Urinary bladder (tissue), 4 donors: ENCODE measurements around the gene ST3GAL2. TPM values are rescaled to one million over a fixed set of nuclear protein-coding genes. Genes with fewer than 3 reads are reported as not detected.

Experiments
- DNase-seq: peaks from one replicate; pipeline ENCODE4 v3.0.0-alpha.2; 2015; ENCODE audit errors: extremely low spot score
- H3K27ac ChIP-seq: one replicate; pipeline ENCODE4 v1.5.1; 2013; ENCODE audit warnings: low read depth, mild to moderate bottlenecking, moderate library complexity
- H3K36me3 ChIP-seq: one replicate; pipeline ENCODE4 v1.6.1; 2013; ENCODE audit warnings: mild to moderate bottlenecking, moderate library complexity; ENCODE audit not compliant: insufficient read depth
- H3K4me1 ChIP-seq: one replicate; pipeline ENCODE4 v1.6.1; 2013; ENCODE audit warnings: mild to moderate bottlenecking, moderate library complexity; ENCODE audit not compliant: insufficient read depth
- H3K4me3 ChIP-seq: one replicate; pipeline ENCODE4 v1.5.1; 2013; ENCODE audit warnings: low read depth, low read length
- WGBS: extraction: QIAGEN DNeasy Blood & Tissue Kit; methylation state at CpG from one replicate; pipeline ENCODE4 v1.1.7; 2013; 5-methylcytosine and 5-hydroxymethylcytosine counted together
- polyA plus RNA-seq: library from polyadenylated mRNA; stranded (reverse); fragments of 200-250 nt; gene quantifications from one replicate; pipeline ENCODE4 v1.2.3, GENCODE V29; 2013
- total RNA-seq: library from RNA; depleted of rRNA; stranded (reverse); fragments of >200 nt; gene quantifications from one replicate; pipeline ENCODE4 v1.2.3, GENCODE V29; 2014
- donor health status: healthy with polysubstance abuse.
- donor health status: healthy.

ST3GAL2 gene
- total and polyA plus RNA-seq, 2 donors, result 19.3 to 30.5 TPM

DNA sequence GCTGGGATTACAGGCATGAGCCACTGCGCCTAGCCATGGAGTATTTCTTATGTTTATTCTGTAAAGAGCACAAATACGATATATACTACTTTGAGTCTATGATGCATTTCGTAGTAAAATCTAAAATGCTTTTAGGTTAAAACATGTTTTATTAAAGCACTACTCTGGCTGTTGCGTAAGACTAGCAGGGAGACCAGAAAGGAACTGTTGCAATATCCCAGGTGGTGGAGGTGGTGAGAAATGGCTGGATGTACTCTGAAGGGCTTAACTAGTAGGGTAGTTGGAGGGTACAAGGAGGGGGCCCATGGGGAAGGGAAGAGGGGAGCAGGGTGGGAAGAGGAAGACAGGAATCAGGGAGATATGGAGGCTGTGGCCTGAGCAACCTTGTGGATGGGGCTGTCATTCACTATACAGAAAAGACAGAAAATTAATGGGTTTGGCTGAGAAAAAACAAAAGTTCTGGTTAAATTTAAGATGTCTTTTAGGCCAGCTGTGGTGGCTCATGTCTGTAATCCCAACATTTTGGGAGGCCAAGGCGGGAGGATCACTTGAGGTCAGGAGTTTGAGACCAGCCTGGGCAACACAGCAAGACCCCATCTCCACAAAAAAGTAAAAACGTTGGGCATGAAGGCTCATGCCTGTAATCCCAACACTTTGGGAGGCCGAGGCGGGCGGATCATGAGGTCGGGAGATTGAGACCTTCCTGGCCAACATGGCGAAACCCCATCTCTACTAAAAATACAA is 35.8 kb downstream of the ST3GAL2 start:
- H3K27ac ChIP-seq, result no peak overlapping the region
- WGBS, result 93% methylated on average over 11 of the region's 11 CpGs
- H3K4me1 ChIP-seq, result no peaks in the 10 kb centered on the region
- H3K4me3 ChIP-seq, result no peak overlapping the region
- DNase-seq, result no peak
- peaks cover 1% of the 10 kb centered on the region for H3K36me3 ChIP-seq

DNA sequence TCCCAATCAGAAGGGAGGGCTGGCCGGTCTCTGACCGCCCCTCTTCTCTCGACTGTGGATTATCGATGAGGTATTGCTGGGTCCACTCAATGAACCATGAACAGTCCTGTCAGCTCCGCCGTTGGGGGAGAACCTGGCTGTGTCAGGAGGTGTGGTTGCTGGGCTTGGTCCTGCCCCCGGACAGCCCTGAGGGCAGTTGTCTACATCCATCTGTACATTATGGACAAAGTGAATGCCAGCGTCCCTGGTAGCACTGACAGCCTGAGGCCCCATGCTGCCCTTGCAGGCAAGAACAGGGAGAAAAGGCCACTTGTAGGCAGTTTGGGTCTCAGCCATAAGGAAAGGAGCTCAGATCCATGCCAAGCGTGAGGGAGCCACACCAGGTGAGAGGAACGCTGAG is 38.9 kb downstream of the ST3GAL2 start:
- WGBS, result 89% methylated on average over 10 of the region's 10 CpGs
- peaks cover 1% of the 10 kb centered on the region for H3K36me3 ChIP-seq
- H3K4me1 ChIP-seq, result no peaks in the 10 kb centered on the region
- H3K27ac ChIP-seq, result no peak overlapping the region
- DNase-seq, result no peak
- no peak overlapping the region for H3K4me3 ChIP-seq

DNA sequence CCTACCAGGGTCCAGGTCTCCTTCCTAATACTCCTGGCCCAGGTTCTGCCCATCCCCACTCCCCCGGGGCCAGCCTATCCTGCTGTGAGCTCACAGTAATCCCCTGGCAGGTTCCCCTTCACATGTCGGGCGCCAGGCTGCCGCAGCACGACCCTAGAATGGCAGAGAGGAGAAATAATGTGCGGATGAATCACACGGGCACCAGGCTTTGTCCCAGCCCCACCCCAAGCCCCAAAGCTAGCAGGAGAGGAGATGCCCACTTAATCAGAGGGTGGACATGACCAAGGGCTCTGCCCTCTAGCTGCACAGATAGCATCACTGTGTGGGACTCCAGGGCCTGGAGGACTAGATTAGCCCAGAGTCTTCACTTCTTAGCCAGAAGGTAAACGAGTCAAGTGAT is 39.5 kb downstream of the ST3GAL2 start:
- 87% methylated on average over 8 of the region's 8 CpGs for WGBS
- peaks cover 1% of the 10 kb centered on the region for H3K36me3 ChIP-seq
- no peaks in the 10 kb centered on the region for H3K4me1 ChIP-seq
- no peak overlapping the region for H3K27ac ChIP-seq
- no peak overlapping the region for H3K4me3 ChIP-seq
- DNase-seq, result no peak

DNA sequence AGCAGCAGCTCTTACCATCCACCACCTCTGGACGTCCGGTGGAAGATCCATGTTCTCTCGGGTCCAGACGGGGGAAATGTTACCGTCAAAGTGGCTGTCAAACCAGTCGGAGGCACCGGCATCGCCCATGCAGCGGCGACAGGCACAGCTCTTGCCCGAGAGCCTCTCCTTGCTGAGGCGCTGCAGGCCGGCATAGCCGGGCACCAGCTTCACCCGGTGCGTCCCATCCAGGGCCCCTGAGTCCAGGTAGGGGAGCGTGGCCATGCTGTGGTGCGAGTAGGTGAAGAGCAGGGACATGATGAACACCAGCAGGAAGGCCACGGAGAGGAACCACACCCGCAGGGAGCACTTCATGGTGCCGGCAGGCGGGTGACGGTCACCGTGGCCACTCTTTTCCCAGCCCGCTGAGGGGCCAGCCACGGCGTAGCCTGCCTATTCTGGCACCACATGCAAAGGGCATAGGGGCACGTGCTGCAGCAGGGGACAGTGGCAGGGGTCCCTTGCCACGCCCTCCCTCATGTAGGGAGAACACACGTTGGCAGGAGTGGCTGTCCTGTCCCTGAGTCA is 40.6 kb downstream of the ST3GAL2 start:
- Histone ChIP-seq H3K4me1 (no peaks in the 10 kb centered on the region), H3K27ac (no peak overlapping the region), H3K4me3 (no peak overlapping the region), H3K36me3 (peaks cover 1% of the 10 kb centered on the region)
- WGBS, result 92% methylated on average over 30 of the region's 30 CpGs
- DNase-seq, result no peak

DNA sequence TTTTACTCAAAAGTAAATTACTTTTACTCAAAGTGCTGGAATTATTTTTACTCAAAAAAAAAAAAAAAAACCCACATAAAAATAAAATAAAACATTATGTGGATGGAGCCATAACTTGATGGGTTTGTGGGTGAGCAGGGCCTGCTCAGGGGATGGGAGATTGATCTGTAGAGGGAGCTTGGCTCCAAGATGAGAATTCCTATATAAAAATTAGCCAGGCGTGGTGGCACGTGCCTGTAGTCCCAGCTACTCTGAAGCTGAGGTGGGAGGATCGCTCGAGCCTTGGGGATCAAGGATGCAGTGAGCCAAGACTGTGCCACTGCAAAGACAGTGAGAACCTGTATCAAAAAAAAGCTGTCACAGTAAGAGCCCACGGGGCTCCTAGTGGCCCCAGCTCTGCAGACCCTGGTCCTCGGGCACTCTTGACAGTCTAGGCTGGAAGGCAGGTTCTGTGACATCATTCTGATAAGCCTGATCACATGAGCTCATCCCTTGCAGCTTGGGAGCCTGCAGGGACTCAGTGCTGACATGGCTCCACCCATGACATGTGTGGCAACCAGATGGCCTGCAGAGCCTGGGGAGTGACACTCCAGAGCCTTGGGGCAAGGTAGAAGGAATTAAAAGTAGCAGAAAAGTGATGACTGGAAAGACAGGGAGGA is 42.5 kb downstream of the ST3GAL2 start:
- Histone ChIP-seq H3K4me1 (peaks cover 4% of the 10 kb centered on the region), H3K27ac (no peak overlapping the region), H3K36me3 (peaks cover 1% of the 10 kb centered on the region), H3K4me3 (no peak overlapping the region)
- DNase-seq, result no peak
- WGBS, result 73% methylated on average over 6 of the region's 6 CpGs

DNA sequence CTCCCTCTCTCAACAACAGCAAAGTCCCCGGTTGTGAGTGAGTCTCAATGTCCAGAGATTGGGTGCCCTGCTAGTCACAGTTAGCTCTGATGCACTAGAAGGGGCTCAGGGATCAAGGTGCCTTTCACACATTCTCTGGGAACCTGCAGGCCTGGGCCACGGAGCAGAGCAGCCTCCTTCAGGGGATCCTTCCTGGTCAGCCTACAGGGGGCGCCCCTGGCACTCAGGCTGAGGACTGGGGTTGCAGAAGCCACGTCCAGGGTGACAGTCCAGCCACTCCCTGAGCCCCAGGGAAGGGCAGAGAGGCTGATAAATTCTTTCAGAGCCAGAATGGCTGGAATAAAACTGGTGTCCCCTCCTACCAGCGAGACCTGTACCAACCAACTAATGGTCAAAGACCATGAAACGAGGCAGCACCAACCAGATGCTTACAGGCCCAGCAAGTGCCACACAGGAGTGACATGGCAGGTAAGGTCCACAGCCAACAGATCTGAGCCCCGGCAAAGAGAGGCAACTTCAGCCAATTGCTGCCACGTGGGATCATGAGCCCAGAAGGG is 43.5 kb downstream of the ST3GAL2 start:
- Histone ChIP-seq H3K36me3 (peaks cover 1% of the 10 kb centered on the region), H3K27ac (no peak overlapping the region), H3K4me1 (peaks cover 4% of the 10 kb centered on the region), H3K4me3 (no peak overlapping the region)
- 59% methylated on average over 8 of the region's 8 CpGs for WGBS
- no peak for DNase-seq

DNA sequence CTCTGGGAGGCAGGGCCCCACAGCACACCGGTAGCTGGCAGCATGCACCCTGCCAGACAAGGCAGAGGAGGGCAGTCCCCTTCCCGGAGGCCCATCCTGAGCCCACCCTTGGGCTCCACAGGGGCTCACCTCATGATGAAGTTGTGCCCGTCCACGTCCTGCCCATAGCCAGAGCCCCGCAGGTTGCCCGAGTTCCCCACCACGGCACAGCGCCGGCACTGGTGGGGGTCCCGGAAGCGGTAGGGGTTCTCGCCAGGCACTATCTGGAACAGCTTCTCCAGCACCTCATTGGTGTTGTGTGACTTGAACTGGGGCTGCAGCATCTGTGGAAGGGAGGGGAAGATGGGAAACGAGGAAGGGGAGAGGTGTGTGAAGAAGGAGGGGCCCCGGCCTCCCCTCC is 44.0 kb downstream of the ST3GAL2 start:
- DNase-seq, result no peak
- H3K36me3 ChIP-seq, result peaks cover 1% of the 10 kb centered on the region
- peaks cover 4% of the 10 kb centered on the region for H3K4me1 ChIP-seq
- H3K27ac ChIP-seq, result no peak overlapping the region
- 94% methylated on average over 14 of the region's 14 CpGs for WGBS
- no peak overlapping the region for H3K4me3 ChIP-seq

DNA sequence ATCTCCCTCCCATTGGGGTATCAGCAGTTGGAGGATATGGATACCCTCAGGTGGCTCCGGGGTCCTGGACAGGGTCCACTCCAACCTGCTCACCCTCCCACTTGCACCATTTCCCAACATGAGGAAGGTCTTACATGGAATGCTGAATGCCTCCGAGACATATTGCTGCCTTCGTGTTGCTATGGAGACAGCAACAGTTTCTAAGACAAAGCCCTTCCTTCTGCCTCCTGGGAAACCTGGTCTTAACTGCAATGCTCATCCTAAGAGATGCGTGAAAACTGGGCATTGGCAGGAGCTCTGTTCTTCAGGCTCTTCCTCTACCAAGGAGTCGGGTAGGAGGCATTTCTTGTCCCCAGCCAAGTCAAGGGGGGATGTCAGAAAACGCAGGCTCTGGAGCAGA is 45.2 kb downstream of the ST3GAL2 start:
- Histone ChIP-seq H3K4me3 (no peak overlapping the region), H3K27ac (no peak overlapping the region), H3K36me3 (peaks cover 1% of the 10 kb centered on the region), H3K4me1 (peaks cover 4% of the 10 kb centered on the region)
- no peak for DNase-seq
- 89% methylated on average over 6 of the region's 6 CpGs for WGBS

DNA sequence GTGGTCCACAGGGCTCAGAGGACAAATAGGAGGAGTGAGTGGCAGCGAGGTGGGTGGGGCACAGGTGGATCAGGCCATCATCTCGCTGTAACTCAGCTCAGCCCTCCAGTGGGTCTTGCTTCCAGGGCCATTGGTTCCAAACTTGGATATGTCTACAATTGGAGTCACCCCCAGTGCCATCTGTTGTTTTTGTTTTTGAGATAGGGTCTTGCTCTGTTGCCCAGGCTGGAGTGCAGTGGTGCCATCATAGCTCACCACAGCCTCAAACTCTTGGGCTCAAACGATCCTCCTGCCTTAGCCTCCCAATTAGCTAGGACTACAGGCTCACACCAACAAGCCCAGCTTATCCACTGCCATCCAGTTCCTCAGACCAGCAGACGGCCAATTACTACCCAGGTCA is 46.3 kb downstream of the ST3GAL2 start:
- DNase-seq, result no peak
- WGBS, result 98% methylated on average over 4 of the region's 4 CpGs
- Histone ChIP-seq H3K4me3 (no peak overlapping the region), H3K4me1 (peaks cover 4% of the 10 kb centered on the region), H3K36me3 (no peaks in the 10 kb centered on the region), H3K27ac (no peak overlapping the region)

DNA sequence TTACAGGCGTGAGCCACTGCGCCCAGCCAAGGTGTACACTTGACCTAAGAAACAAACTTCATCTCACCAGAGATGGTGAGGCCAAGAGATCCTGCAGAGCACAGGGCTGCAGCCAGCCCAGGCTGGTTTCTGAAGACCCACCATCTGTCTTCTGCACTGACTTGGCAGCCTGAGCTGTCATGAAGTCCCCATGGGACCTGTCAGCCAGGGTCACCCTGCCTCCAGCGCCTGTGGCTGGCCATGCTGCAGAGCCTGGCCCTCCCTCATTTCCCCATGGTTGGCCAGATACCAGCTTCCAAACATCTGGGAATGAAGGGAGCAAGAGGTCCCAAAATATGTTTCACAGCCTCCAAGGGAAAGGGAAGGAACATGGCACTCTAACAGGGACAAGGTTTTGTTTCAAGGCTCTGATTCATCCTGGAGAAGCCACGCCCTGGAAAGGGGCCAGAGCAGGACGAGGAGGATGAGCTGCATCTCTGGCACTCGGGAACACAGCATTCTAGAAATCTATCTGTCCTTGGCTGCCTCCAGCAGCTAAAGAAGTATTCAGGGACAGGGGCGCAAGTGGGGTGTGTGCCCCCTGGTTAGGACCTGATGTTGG is 46.9 kb downstream of the ST3GAL2 start:
- WGBS, result 66% methylated on average over 7 of the region's 7 CpGs
- no peak for DNase-seq
- Histone ChIP-seq H3K4me1 (peaks cover 4% of the 10 kb centered on the region), H3K27ac (no peak overlapping the region), H3K36me3 (no peaks in the 10 kb centered on the region), H3K4me3 (no peak overlapping the region)

DNA sequence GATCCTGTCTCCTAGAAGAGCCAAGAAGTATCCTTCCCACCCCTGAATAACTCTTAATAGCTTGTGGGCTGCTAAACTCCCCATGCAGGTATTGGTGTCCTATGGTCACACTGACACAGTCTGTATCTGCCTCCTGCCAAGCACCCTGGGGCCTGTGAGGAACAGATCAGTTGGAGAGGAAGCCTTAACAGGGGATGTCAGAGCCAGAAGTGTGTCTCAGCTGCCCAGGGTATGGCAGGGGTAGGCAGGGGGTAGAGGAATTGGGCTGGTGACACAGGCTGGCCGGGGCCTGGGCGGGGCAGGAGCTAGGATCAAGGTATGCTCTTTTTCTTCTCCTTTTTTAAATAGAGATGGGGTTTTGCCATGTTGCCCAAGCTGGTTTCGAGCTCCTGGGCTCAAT is 47.5 kb downstream of the ST3GAL2 start:
- H3K4me1 ChIP-seq, result peaks cover 4% of the 10 kb centered on the region
- no peaks in the 10 kb centered on the region for H3K36me3 ChIP-seq
- DNase-seq, result no peak
- no peak overlapping the region for H3K4me3 ChIP-seq
- WGBS, result 98% methylated on average over 3 of the region's 3 CpGs
- H3K27ac ChIP-seq, result no peak overlapping the region

DNA sequence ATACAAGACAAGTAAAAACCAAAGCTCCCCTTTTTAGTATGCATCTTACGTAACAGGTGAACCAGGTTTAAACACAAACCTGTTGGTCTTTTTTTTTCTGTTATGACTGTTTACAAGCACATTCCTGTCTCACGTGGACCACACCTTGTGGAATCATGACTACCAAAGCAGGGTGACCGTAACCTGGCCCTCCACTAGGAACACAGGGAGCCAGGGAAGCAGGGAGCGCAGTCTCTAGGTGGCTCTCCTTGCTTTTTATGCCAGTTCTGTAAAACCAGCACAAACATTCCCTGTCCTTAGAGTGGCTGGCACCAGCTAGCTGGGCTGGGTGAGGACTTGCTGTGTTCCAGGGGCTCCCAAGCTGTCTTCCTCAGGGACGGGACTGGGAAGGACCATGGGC is 48.1 kb downstream of the ST3GAL2 start:
- Histone ChIP-seq H3K36me3 (no peaks in the 10 kb centered on the region), H3K4me1 (peaks cover 4% of the 10 kb centered on the region), H3K27ac (no peak overlapping the region), H3K4me3 (no peak overlapping the region)
- 89% methylated on average over 5 of the region's 5 CpGs for whole genome bisulfite sequencing
- no peak for DNase-seq

DNA sequence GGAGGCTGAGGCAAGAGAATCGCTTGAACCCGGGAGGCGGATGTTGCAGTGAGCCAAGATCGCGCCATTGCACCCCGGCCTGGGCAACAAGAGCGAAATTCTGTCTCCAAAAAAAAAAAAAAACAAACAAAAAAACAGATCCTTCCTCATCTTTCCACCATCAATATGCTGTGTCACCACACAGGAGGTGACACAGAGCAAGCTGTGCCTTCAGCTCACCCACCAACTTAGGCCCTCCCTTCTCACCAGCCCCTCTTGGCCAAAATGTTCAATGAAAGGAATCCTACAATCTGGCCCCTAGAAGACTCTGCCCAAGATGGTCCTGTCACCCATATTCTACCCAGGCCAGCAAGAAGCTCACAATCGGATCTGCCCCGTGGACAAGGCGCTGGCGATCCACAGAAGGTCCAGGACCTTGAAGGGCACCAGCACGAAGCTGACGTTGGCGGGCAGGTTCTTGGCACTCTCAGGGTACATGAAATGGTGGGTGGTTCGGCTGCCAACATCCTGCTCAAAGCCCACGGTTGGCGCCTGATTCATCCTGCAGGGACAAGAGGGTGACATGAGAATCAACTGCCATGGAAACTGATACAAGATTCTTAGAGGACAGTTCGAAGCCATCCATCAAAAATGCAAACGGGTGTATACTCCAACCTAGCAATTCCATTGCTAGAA is 50.8 kb downstream of the ST3GAL2 start:
- Histone ChIP-seq H3K36me3 (no peaks in the 10 kb centered on the region), H3K4me1 (peaks cover 4% of the 10 kb centered on the region), H3K27ac (no peak overlapping the region), H3K4me3 (no peak overlapping the region)
- 95% methylated on average over 19 of the region's 19 CpGs for WGBS
- no peak for DNase-seq
